Activated T-helper 1 cell treated with anti-CD3 and anti-CD28 coated beads, Interleukin-12 subunit alpha, Interleukin-12 subunit beta, Interleukin-2, Interleukin-4 antibody, amounts not matched to agents 30 ng/mL and 10 ng/mL and 1 ng/mL, durations not matched to agents 14 hours and 24 hours and 36 hours (primary cell): ENCODE data around the gene D2HGDH. TPM values are rescaled to one million over a fixed set of nuclear protein-coding genes. Genes with fewer than 3 reads are reported as not detected.

Experiments used
- DNase-seq: peaks from one replicate; pipeline ENCODE4 v3.0.0; 2021; ENCODE audit warnings: low spot score
- H3K27ac Mint-ChIP-seq: one replicate; pipeline ENCODE4 v1.8.0; 2021; ENCODE audit warnings: mild to moderate bottlenecking, mixed read lengths
- H3K27me3 Mint-ChIP-seq: one replicate; pipeline ENCODE4 v1.8.0; 2022; ENCODE audit warnings: mild to moderate bottlenecking, moderate library complexity, mixed read lengths; ENCODE audit not compliant: insufficient read depth
- H3K36me3 Mint-ChIP-seq: one replicate; pipeline ENCODE4 v1.8.0; 2021; ENCODE audit warnings: low read depth, mixed read lengths
- H3K4me1 Mint-ChIP-seq: one replicate; pipeline ENCODE4 v1.8.0; 2021; ENCODE audit warnings: low read depth, mixed read lengths
- H3K4me3 Mint-ChIP-seq: one replicate; pipeline ENCODE4 v1.8.0; 2021; ENCODE audit warnings: mild to moderate bottlenecking, moderate library complexity, mixed read lengths
- H3K9me3 Mint-ChIP-seq: one replicate; pipeline ENCODE4 v1.8.0; 2021; ENCODE audit warnings: mixed read lengths
- intact Hi-C: fragments of 100-400 bp; cut with micrococcal nuclease; formaldehyde crosslinking; loops from one replicate; pipeline ENCODE4 v1.15.1; 2024
- total RNA-seq: library from RNA; stranded (reverse); gene quantifications from 2 replicates; pipeline ENCODE4 v1.2.3, GENCODE V29; 2022

The D2HGDH gene
- total RNA-seq, 1 donor from 2014 or later: 27.1 TPM

DNA sequence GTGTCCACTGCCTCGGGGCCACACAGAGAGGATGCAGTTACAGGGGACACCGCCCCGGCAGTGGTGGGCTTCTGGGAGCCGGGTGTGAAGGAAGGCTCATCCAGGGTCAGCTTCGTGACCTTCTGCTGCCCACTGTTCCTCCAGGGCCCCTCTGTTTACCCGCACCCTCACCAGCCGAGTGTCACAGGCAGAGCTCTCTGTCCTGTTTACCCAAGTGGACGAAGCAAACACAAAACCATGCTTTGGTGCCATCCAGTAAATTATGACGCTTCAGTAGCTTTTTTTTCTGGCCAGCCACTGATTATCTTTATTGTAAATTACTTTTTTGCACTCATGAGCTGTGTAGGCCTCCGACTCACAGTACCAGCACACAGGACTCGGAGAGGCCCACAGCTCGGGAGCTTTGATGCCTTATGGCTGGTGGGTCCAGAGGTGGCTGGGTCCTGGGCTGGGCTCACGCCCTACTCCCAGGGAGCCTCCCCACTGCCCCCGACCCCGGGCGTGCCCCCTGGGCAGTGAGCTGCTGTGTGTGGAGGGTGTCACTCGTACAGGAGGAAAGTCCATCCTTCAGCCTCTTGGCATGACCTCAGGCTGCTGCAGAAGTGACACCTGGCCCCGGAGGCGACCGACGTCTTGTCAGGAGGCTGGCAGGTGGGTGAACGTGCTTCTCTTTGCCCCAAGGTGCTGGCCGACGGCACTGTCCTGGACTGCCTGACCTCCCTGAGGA lies 9.8 kb downstream of the D2HGDH start:
- no peak overlapping the region for H3K27ac Mint-ChIP-seq
- H3K9me3 Mint-ChIP-seq: no peaks in the 10 kb centered on the region
- no peak for DNase-seq
- H3K4me3 Mint-ChIP-seq: no peak overlapping the region
- H3K36me3 Mint-ChIP-seq: peaks cover 23% of the 10 kb centered on the region
- intact Hi-C loops: no loop called here
- H3K4me1 Mint-ChIP-seq: peaks cover 18% of the 10 kb centered on the region
- H3K27me3 Mint-ChIP-seq: no peaks in the 10 kb centered on the region

DNA sequence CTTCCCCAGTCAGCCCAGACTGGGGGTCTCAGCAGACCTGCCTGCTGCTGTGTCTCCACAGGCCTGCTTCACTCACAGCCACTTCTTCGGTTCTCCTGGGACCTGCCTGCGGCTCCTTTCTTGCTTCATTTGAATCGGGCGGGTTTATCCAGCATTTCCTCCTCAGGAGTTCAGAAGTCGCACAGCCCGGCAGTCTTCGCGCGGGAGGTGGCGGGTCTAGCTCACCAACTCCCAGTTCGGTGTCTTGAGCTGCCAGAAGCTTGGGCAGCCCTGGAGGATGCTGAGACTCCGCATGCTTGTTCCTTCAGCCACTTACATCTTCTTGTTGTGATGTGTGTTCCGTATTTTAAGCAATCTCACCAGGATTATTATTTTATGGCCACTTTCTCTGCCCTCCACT lies 10.8 kb downstream of the D2HGDH start:
- Mint-ChIP-seq H3K4me1 (peaks cover 7% of the 10 kb centered on the region), H3K27me3 (no peaks in the 10 kb centered on the region), H3K4me3 (no peak overlapping the region), H3K9me3 (no peaks in the 10 kb centered on the region), H3K36me3 (peaks cover 27% of the 10 kb centered on the region), H3K27ac (no peak overlapping the region)
- DNase-seq: no peak
- intact Hi-C loops: no loop called here

DNA sequence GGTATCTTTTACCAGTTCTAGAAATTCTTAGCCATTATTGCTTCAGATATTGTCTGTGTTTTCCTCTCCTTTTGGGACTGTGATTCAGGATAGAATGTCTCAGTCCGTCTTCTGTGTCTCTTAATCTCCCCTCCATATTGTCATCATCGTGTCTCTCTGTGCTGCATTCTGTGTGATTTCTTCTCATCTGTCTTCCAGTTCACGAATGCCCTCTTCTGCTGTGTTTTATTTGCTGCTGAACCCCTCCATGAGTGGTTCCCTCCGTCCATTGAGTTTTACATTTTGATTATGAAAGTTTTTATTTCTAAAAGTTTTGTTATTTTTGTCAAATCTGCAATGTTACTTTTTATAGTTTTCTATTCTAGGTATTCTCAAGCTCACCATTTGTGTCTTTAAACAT lies 11.7 kb downstream of the D2HGDH start:
- Mint-ChIP-seq H3K9me3 (no peaks in the 10 kb centered on the region), H3K36me3 (peaks cover 27% of the 10 kb centered on the region), H3K4me3 (no peak overlapping the region), H3K27me3 (no peaks in the 10 kb centered on the region), H3K27ac (no peak overlapping the region), H3K4me1 (peaks cover 3% of the 10 kb centered on the region)
- intact Hi-C loops: no loop called here
- no peak for DNase-seq

DNA sequence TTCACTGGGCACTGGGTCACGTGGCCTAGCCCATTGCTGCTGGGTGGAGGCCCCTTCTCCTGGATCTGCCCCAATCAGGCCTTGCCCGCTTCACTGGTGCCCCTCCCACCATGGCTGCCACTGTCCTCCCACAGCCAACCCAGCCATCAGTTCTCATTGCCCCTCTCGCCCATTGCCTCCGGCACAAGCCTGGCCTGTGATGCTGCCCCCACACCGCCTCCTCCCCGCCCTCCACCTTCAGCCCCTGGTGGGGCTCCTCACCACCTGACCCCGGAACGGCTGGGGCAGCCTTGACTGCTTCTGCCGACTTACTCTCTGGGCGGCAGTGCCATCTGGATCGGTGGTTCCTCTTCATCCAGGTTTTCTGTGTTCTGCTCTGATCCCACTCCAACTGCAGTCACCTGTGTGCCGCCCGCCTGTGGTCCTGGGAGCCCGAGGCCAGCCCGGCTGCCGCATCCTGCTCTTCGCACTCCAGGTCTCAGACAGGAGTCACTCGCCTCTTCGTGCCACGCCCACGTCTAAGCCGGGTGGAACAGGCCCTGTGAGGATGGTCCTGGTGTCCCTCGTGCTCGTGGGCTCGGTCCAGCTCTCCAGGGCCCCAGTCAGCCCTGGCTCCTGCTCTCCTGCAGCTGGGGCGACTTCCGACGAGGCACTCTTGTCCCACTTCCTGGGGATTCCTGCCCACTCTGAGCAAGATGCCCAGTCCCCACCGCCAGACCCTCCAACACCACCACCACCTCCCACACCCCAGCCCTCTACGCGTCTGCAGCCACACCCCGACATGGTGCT lies 14.2 kb downstream of the D2HGDH start:
- Mint-ChIP-seq H3K27me3 (no peaks in the 10 kb centered on the region), H3K27ac (no peak overlapping the region), H3K36me3 (peaks cover 22% of the 10 kb centered on the region), H3K4me1 (no peaks in the 10 kb centered on the region), H3K4me3 (no peak overlapping the region), H3K9me3 (no peaks in the 10 kb centered on the region)
- no peak for DNase-seq
- intact Hi-C loops: no loop called here

DNA sequence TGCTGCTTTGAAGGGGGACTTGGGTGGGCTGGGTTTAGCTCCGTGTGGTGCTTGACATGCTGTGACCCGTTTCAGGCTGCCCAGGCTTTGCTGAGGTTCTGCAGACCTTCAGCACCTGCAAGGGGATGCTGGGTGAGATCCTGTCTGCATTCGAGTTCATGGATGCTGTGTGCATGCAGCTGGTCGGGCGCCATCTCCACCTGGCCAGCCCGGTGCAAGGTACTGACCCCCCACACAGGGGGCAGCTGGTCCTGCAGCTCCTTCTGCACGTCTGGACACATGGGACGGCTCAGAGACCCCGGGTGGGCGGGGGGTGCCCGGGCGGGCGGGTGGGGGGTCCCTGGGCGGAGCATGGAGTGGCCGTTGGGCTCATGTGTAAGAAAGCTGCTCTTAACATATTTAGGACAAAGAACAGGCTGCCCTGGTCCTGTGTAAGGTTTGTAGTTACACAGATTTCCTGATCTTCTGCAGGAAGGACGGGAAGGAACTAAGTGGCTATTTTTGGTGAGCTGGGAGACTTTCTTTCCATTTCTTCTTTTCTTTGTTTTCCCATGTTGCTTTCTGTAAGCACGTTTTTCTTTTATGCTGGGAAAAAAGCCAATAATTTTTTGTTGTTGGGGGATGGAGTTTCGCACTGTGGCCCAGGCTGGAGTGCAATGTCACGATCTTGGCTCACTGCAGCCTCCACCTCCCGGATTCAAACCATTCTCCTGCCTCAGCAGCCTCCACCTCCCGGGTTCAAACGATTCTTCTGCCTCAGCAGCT lies 15.8 kb downstream of the D2HGDH start:
- Mint-ChIP-seq H3K4me1 (no peaks in the 10 kb centered on the region), H3K27me3 (no peaks in the 10 kb centered on the region), H3K27ac (no peak overlapping the region), H3K4me3 (no peak overlapping the region), H3K9me3 (no peaks in the 10 kb centered on the region), H3K36me3 (peaks cover 17% of the 10 kb centered on the region)
- DNase-seq: no peak
- intact Hi-C loops: no loop called here

DNA sequence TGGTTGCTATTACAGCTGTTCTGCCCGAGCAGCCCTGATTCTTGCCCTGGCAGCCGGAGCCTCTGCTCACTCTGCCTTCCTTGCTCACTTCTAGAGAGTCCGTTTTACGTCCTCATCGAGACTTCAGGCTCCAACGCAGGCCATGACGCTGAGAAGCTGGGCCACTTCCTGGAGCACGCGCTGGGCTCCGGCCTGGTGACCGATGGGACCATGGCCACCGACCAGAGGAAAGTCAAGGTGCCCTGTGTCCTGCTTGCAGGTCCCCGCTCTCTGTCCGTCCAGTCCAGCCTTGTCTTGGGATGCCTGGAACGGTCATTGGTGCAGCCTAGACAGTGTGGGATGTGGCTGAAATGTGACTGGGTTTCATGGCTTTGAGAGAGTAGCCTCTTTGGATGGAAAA lies 16.7 kb downstream of the D2HGDH start:
- peaks cover 8% of the 10 kb centered on the region for H3K36me3 Mint-ChIP-seq
- no peaks in the 10 kb centered on the region for H3K27me3 Mint-ChIP-seq
- no peaks in the 10 kb centered on the region for H3K9me3 Mint-ChIP-seq

DNA sequence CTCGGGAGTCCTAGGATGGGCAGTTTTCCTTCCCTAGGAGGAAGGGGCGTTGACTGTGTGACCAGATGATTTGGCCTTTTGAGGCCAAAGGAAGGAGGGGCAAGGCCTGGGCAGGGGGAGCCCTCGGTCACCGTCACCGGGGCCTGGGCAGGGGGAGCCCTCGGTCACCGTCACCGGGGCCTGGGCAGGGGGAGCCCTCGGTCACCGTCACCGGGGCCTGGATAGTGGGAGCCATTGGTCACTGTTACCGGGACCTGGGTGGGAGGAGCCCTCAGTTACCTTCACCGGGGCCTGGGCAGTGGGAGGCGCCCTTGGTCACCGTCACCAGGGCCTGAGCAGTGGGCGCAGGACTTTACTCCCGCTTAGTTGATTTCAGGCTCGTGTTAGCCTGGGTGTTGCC lies 17.3 kb downstream of the D2HGDH start:
- Mint-ChIP-seq H3K9me3 (no peaks in the 10 kb centered on the region), H3K4me3 (no peak overlapping the region), H3K4me1 (no peaks in the 10 kb centered on the region), H3K27me3 (no peaks in the 10 kb centered on the region), H3K36me3 (peaks cover 7% of the 10 kb centered on the region), H3K27ac (no peak overlapping the region)
- no peak for DNase-seq
- intact Hi-C loops: no loop called here

More for the DNA sequence above, 16.7 kb downstream of the D2HGDH start:
- no peak for DNase-seq
- H3K4me3 Mint-ChIP-seq: no peak overlapping the region
- intact Hi-C loops: no loop called here
- H3K4me1 Mint-ChIP-seq: no peaks in the 10 kb centered on the region
- no peak overlapping the region for H3K27ac Mint-ChIP-seq

DNA sequence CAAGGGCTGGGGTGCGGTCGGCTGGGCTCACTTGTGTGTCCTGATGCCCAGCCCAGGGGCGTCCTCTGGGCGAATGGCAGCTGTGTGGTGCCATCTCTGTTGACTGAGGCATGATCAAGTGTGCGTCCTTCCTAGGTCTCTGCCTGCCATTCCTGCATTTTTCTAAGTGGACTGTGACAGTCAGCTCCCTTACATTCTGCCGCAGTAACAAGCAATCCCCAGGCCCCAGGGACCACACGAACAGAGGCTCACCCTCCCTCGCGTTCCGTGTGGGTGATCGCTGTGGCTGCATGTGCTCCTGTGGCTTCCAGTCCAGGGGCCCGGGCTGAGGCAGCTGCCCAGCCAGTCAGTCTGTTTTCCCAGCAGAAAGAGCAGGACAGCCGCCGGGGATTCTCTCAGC lies 17.8 kb downstream of the D2HGDH start:
- H3K36me3 Mint-ChIP-seq: peaks cover 8% of the 10 kb centered on the region
- no peaks in the 10 kb centered on the region for H3K9me3 Mint-ChIP-seq
- no peaks in the 10 kb centered on the region for H3K4me1 Mint-ChIP-seq
- no peaks in the 10 kb centered on the region for H3K27me3 Mint-ChIP-seq
- H3K4me3 Mint-ChIP-seq: no peak overlapping the region
- intact Hi-C loops: no loop called here
- DNase-seq: no peak
- no peak overlapping the region for H3K27ac Mint-ChIP-seq

DNA sequence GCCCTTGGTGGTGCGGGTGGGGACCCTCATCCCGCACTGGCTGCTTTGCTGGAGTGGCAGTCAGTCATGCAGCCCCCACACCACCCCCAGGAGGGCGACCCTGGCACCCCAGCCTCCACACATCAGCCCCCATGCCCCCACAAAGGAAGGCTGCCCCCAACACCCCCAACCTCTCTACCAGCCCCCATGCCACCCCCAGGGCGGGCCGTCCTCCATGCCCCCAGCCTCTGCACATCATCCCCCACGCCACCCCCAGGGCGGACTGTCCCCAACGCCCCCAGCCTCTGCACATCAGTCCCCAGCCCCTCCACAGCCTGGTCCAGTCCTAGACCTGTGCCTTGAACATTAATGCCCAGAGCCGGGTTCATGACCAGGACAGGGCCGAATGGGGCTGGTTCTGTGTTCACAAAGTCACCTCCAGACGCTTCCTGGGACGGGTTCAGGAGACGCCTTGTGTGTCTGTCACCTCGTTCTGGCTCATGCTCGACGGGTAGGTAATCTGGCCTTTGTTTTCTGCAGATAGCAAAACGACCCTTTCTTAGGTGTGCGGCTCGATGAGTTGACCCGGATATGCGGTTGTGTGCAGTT lies 18.4 kb downstream of the D2HGDH start:
- Mint-ChIP-seq H3K9me3 (no peaks in the 10 kb centered on the region), H3K27me3 (no peaks in the 10 kb centered on the region), H3K36me3 (peaks cover 8% of the 10 kb centered on the region), H3K4me1 (no peaks in the 10 kb centered on the region), H3K27ac (no peak overlapping the region), H3K4me3 (no peak overlapping the region)
- intact Hi-C loops: no loop called here
- DNase-seq: no peak

DNA sequence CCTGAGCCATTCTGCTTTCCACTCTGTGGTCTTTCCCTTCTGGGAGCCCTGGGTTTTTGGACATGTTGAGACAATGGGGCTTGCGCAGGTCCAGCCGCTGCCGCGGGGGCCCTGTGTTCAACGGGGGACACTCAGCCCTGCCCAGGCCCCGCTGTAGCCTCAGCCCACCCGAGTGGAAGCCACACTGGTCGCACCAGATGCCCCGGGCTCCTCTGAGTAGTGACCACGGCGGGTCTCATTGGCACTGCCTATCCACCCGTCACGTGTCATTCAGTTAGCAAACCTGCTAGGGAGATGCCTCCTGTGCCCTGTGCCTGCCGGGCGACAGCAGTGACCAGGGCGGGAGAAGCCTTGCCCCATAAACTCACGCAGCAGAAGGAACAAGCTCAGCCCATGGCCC lies 19.1 kb downstream of the D2HGDH start:
- peaks cover 8% of the 10 kb centered on the region for H3K36me3 Mint-ChIP-seq
- H3K27me3 Mint-ChIP-seq: no peaks in the 10 kb centered on the region
- DNase-seq: no peak
- H3K4me1 Mint-ChIP-seq: no peaks in the 10 kb centered on the region
- intact Hi-C loops: no loop called here
- no peaks in the 10 kb centered on the region for H3K9me3 Mint-ChIP-seq
- H3K27ac Mint-ChIP-seq: no peak overlapping the region
- H3K4me3 Mint-ChIP-seq: no peak overlapping the region

DNA sequence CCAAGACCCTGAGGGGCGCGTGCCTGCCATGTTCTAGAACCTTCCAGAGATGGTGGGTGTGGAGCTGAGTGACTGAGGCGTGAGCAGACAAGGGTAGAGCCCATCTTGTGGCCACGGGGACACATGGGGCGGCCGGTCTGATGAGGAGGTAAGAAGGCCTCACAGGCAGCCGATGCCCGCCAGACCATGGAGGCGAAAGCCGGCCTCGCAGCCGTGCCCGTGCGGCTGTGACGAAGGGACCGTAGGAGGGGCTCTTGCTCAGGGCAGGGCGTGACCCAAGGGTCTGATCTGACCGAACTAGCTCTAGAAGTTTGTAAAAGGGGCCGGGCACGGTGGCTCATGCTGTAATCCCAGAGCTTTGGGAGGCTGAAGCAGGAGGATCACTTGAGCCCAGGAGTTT lies 19.6 kb downstream of the D2HGDH start:
- H3K27me3 Mint-ChIP-seq: no peaks in the 10 kb centered on the region
- H3K27ac Mint-ChIP-seq: no peak overlapping the region
- intact Hi-C loops: no loop called here
- H3K4me3 Mint-ChIP-seq: no peak overlapping the region
- H3K4me1 Mint-ChIP-seq: no peaks in the 10 kb centered on the region
- H3K9me3 Mint-ChIP-seq: no peaks in the 10 kb centered on the region
- H3K36me3 Mint-ChIP-seq: peaks cover 8% of the 10 kb centered on the region
- no peak for DNase-seq

DNA sequence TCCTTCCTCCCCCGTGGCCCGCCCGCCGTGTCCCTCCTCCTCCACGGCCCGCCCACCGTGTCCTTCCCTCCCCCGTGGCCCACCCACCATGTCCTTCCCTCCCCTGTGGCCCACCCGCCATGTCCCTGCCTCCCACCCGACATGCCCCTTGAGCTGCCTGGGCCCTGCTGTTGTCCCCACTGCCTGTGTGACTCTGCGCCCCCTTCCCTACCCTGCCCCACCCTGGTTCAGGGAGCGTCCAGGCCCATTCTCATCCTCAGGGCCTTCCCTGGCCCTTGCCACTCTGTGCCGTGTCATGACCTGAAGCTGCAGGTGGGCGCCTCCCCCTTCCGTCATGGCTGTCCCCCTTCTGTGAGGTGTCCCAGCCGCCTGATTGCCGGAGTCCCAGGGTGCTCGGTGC lies 20.7 kb downstream of the D2HGDH start:
- intact Hi-C loops: no loop called here
- no peak overlapping the region for H3K27ac Mint-ChIP-seq
- H3K9me3 Mint-ChIP-seq: no peaks in the 10 kb centered on the region

DNA sequence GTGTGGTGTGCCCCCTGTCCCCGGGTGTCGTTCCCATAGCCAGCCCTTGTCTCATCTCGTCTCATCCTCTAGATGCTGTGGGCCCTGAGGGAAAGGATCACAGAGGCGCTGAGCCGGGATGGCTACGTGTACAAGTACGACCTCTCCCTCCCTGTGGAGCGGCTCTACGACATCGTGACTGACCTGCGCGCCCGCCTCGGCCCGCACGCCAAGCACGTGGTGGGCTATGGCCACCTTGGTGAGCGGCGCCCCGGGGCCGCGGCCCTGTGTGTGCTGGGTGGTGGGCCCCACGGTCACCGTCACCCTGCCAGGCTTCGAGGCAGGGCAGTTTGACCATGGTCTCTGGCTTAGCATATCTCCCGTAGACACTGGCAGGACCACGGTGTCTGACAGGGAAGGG lies 21.3 kb downstream of the D2HGDH start:
- no peaks in the 10 kb centered on the region for H3K4me1 Mint-ChIP-seq
- peaks cover 2% of the 10 kb centered on the region for H3K9me3 Mint-ChIP-seq
- no peaks in the 10 kb centered on the region for H3K27me3 Mint-ChIP-seq
- no peak overlapping the region for H3K27ac Mint-ChIP-seq
- intact Hi-C loops: no loop called here
- peaks cover 13% of the 10 kb centered on the region for H3K36me3 Mint-ChIP-seq
- H3K4me3 Mint-ChIP-seq: no peak overlapping the region
- no peak for DNase-seq

More for the DNA sequence above, 20.7 kb downstream of the D2HGDH start:
- no peak overlapping the region for H3K4me3 Mint-ChIP-seq
- no peaks in the 10 kb centered on the region for H3K4me1 Mint-ChIP-seq
- peaks cover 11% of the 10 kb centered on the region for H3K36me3 Mint-ChIP-seq
- DNase-seq: no peak
- no peaks in the 10 kb centered on the region for H3K27me3 Mint-ChIP-seq
